Stimulated activated CD4-positive, alpha-beta T cell treated with anti-CD3 and anti-CD28 coated beads, Interleukin-1b, Interleukin-23, amount 100 ng/mL, for 24 hours (primary cell): ENCODE results near the gene LRP10.
A peak's percentile ranks its signal among the peaks of the same experiment; 100 is the strongest.
"Not testable (repeated sequence)": the region's sequence is repeated elsewhere in the genome, so short reads cannot be mapped to it uniquely, and the experiment has no call there.

ENCODE experiments used
- DNase-seq, 4 experiments: peaks; one replicate each; pipeline ENCODE4 v3.0.0-alpha.2; 2020; ENCODE audit warnings: low read depth in 4 of 4, low spot score in 1 of 4

LRP10 gene

DNA sequence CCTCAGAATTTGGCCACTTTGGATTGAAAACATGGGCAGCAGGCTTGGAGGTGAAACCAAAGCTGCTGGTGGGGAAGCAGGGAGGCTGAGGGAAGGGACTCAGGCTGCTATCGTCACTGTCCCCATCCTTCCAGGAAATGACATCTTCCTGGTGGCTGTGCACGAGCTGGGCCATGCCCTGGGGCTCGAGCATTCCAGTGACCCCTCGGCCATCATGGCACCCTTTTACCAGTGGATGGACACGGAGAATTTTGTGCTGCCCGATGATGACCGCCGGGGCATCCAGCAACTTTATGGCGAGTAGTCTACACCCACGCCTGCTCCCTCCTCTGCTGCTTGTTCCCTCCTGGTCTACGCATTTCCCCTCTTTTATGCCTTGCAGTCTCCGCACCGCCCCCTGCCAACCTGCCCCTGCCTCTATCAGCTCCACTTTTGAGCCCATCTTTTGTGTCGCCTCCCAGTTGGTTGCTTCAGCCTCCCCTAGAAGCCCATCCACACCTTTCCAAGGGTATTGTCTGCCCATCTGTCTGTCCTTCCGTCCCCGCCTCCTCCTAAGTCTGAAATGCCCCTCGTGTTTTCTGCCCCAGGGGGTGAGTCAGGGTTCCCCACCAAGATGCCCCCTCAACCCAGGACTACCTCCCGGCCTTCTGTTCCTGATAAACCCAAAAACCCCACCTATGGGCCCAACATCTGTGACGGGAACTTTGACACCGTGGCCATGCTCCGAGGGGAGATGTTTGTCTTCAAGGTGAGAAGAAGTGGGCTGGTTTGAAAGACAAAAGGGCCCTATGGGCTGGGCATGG is 28.2 kb upstream of the LRP10 start:
- no peak for DNase-seq

GRCh38 chr14:22844221-22845102 is 27.1 kb upstream of the LRP10 start:
- no peak for DNase-seq

DNA sequence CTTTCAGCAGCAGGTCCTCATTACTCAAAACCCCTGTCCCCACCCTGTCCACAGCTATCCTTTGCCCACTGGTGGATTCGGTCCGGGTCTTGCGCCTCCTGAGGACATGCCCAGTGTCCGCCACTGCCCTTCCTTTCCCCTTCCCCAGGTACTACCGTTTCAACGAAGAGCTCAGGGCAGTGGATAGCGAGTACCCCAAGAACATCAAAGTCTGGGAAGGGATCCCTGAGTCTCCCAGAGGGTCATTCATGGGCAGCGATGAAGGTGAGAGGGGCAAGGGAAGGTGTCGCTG is 26.5 kb upstream of the LRP10 start:
- DNase-seq, result no peak

DNA sequence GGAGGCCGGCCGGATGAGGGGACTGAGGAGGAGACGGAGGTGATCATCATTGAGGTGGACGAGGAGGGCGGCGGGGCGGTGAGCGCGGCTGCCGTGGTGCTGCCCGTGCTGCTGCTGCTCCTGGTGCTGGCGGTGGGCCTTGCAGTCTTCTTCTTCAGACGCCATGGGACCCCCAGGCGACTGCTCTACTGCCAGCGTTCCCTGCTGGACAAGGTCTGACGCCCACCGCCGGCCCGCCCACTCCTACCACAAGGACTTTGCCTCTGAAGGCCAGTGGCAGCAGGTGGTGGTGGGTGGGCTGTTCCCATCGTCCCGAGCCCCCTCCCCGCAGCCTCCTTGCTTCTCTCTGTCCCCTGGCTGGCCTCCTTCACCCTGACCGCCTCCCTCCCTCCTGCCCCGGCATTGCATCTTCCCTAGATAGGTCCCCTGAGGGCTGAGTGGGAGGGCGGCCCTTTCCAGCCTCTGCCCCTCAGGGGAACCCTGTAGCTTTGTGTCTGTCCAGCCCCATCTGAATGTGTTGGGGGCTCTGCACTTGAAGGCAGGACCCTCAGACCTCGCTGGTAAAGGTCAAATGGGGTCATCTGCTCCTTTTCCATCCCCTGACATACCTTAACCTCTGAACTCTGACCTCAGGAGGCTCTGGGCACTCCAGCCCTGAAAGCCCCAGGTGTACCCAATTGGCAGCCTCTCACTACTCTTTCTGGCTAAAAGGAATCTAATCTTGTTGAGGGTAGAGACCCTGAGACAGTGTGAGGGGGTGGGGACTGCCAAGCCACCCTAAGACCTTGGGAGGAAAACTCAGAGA is 25.5 kb upstream of the LRP10 start:
- no peak for DNase-seq

- DNase-seq, result no peak
Observed at GRCh38 chr14:22846811-22847307, 24.7 kb upstream of the LRP10 start.

GRCh38 chr14:22847661-22848341 is 23.7 kb upstream of the LRP10 start:
- DNase-seq, result no peak

DNA sequence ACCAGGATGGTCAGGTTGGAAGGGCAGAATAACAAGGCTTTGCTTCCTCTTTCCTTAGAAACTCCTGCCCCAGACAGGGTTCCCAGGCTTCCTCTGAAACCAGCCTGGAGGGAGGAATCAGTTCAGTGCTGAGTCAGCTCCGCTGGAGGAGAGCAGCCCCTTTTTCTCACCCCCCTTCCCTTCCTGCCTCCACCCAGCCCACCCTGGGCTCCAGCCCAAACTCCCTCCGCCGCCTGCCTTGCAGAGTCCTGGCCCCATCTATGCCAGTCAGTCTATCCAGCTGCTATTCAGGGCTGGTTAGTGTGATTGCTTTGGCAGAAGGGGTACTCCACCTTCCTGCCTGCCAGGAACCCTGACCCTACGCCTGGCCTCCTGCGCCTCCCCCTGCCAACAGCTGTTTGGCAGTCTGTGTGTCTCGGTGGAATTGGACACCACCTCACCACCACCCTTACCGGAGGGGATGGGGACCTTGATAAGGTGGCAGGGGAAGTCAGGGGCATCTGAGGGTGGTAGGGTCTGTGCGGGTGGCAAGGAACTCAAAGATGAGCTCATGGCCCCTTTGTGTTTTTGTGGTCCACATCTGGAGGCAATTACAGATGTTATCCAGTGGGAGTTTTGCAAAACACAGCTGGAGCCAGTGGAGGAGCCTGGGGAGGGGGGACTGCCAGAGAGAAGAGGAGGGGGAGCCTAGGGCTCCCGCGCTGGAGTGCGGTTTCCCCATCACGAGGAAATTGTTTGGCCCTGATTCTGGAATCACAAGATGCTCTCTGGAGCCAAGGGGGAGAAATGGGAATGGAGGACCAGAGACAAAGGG is 23.0 kb upstream of the LRP10 start:
- no peak for DNase-seq

DNA sequence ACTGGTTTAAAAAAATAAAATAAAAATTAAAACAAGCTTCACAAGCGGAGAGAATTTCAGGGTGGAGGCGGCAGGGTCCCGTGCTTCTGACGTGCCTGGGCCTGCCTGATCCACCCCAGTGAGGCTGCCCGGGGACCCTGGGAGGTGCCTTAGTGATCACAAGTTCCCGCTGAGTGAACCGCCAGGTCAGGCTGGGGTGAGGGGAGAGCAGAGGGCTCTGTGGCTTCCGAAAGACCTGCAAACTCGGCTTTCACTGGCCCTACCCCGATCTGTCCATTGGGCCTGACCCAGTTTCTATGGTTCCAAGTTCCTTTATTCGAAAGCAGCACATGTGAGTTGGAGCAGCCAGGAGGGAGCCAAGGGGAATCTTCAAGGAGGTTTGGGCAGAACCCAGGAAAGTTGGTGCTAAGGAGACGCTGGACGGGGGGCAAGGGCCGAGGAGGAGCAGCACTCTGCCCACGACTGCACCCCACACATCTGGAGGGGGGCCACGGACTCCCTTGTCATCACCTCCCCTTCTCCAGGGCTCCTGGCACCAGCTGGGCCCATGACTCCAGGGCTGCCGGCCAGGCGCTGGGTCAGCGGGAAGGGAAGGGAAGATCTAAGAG is 22.2 kb upstream of the LRP10 start:
- DNase-seq, result no peak

- no peak for DNase-seq
Observed at GRCh38 chr14:22850944-22851764, 20.4 kb upstream of the LRP10 start.

DNA sequence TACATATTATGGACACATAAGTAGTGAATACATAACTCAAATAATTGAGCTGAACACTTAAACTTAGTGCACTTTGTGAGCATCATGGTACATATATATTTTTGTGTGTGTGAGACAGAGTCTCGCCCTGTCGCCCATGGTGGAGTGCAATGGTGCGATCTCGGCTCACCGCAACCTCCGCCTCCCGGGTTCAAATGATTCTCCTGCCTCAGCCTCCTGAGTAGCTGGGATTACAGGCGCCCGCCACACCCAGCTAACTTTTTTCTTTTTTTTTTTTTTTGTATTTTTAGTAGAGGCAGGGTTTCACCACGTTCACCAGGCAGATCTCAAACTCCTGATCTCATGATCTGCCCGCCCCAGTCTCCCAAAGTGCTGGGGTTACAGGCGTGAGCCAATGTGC is 19.4 kb upstream of the LRP10 start:
- not testable (repeated sequence) for DNase-seq

GRCh38 chr14:22852599-22852939 is 19.0 kb upstream of the LRP10 start:
- DNase-seq, result no peak

DNA sequence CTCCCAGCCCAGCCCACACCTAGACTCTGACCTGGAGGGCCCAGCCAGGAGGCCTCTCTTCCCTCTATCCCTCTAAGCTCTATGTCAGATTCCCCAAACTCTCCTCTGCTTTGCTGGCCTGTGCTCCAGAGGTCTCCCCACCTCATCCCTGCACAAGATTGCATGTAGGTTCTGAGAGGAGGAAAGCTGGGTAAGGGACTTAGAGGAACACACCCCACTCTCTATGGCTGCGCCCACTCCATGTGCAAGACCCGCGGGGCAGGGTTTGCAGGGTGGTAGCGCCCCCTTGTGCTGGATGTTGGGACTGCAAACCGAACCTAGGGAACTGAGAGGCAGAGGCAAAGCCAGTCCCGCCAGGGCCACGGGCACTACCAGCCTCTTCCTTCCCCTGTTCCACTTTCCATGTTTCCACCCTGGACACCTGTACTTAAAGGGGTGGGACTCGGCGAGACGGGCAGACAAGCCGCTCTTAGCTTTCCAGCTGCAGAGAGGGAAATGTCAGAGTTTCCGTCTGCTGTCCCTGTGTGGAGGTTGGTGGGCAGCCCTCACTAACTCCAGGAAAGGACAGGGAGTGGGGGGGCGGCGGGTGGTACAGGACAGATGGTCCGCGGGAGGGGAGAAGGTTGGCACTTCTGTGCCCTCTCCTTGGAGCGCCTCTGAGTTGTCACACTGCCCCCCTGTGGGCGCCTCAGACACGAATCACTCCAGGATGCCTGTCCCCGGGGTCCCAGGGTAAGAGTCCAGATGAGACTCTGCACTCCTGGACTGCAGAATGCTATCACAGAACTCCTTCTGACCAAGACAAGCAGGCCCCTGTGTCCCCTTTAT is 18.4 kb upstream of the LRP10 start:
- peak; percentile 80 to 95 (median 86) for DNase-seq

- DNase-seq, result not testable (repeated sequence)
Observed at GRCh38 chr14:22854296-22854695, 17.2 kb upstream of the LRP10 start.

- no peak for DNase-seq
Observed at GRCh38 chr14:22854963-22855724, 16.4 kb upstream of the LRP10 start.

DNA sequence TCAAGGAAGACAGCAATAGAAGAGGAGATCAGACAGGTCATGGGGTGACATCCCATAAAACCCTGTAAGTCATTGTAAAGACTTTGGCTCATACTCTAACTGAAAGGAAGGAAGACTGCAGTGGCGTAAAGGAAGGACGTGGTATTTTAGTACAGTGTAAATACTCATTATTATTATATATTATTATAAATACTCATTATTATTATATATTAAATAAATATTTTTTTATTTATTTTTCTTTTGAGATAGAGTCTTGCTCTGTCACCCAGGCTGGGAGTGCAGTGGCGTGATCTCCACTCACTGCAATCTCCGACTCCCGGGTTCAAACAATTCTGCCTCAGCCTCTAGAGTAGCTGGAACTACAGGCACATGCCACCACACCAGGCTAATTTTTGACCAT is 15.1 kb upstream of the LRP10 start:
- no peak for DNase-seq

- DNase-seq, result not testable (repeated sequence)
Observed at GRCh38 chr14:22860377-22860776, 11.2 kb upstream of the LRP10 start.

GRCh38 chr14:22861651-22862050 is 9.9 kb upstream of the LRP10 start:
- DNase-seq, result no peak
